ENCODE results near the gene CNPY4. TPM values are rescaled to one million over a fixed set of nuclear protein-coding genes. Genes with fewer than 3 reads are reported as not detected.

The CNPY4 gene
- total and polyA plus RNA-seq, 2 donors (not counting 1 experiment from before 2014, with no cell fraction given) = 8.0 to 13.9 TPM

DNA sequence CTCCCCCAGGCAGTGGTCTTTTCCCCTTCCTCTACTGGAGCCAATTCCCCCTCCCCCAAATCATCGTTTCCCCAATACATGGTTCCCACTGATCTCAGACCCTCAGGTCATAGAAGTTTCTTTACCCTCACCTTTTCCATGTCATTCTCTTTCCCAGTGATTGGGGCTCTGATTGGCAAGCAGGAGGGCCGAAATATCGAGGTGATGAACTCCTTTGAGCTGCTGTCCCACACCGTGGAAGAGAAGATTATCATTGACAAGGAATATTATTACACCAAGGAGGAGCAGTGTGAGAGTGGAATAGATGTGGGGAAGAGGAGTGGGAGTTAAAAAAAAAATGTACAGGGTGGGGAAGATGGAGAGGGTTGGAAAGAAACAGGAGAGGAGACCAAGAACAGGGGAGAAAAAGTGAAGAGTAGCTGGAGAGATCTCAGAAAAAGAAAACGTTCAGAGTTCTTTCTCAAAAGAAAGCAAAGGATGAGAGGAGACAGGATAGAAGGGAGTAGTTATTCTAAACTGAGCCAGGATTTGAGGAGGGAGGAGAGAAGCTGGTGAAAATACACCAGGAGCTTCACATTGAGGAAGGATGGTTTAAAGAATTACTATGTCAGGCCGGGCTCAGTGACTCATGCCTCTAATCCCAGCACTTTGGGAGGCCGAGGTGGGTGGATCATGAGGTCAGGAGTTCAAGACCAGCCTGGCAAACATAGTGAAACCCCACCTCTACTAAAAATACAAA is 29.8 kb upstream of the CNPY4 start:
- H3K9ac ChIP-seq (ENCODE audit: low read length) = peak overlapping the region; percentile 79
- 61% methylated on average over 1 of the region's 7 CpGs for WGBS (ENCODE audit: insufficient coverage)
- no peaks in the 10 kb centered on the region for H3K9me3 ChIP-seq (ENCODE audit: control extremely low read depth in 1 of 3, control insufficient read depth in 2 of 3, insufficient read depth in 1 of 3, low read length in 2 of 3)
- TF ChIP-seq, protein P1, sequence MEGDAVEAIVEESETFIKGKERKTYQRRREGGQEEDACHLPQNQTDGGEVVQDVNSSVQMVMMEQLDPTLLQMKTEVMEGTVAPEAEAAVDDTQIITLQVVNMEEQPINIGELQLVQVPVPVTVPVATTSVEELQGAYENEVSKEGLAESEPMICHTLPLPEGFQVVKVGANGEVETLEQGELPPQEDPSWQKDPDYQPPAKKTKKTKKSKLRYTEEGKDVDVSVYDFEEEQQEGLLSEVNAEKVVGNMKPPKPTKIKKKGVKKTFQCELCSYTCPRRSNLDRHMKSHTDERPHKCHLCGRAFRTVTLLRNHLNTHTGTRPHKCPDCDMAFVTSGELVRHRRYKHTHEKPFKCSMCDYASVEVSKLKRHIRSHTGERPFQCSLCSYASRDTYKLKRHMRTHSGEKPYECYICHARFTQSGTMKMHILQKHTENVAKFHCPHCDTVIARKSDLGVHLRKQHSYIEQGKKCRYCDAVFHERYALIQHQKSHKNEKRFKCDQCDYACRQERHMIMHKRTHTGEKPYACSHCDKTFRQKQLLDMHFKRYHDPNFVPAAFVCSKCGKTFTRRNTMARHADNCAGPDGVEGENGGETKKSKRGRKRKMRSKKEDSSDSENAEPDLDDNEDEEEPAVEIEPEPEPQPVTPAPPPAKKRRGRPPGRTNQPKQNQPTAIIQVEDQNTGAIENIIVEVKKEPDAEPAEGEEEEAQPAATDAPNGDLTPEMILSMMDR (IDR thresholded peaks at IDR 0.05) = no peak
- TF ChIP-seq EZH2 (IDR thresholded peaks at IDR 0.05; ENCODE audit: borderline replicate concordance, insufficient read depth, low read depth, low read length, poor library complexity, severe bottlenecking) = no peak
- peaks cover 0 to 42% of the 10 kb centered on the region in 2 experiments for H3K36me3 ChIP-seq (replicated peaks in 1 of 2; ENCODE audit: control extremely low read depth in 1 of 2, control insufficient read depth in 1 of 2, extremely low read depth in 1 of 2, insufficient read depth in 2 of 2, low read length in 1 of 2)
- peak overlapping the region; percentile 84 for H3K4me2 ChIP-seq (replicated peaks; ENCODE audit: low read depth, low read length, poor library complexity, severe bottlenecking)
- H3K27me3 ChIP-seq (replicated peaks in 1 of 4; ENCODE audit: control extremely low read depth in 1 of 4, control insufficient read depth in 3 of 4, insufficient read depth in 4 of 4, low read length in 3 of 4) = no peaks in the 10 kb centered on the region
- H3K4me3 ChIP-seq (ENCODE audit: control extremely low read depth in 1 of 5, extremely low read depth in 1 of 5, insufficient read depth in 1 of 5, low read depth in 2 of 5, low read length in 4 of 5) = peak overlapping the region; percentile 68 to 91 (median 74)
- intact Hi-C loops (cut with micrococcal nuclease) = loop anchor here (1.0 to 10.0 kb wide), 4 partner anchors 8 to 585 kb away; partner anchors contain the start of genes GNB2, MOSPD3, ZKSCAN5 and ZNF3
- peaks cover 14 to 18% of the 10 kb centered on the region in 2 donors for H3K4me1 ChIP-seq (ENCODE audit: control insufficient read depth in 2 of 2, insufficient read depth in 2 of 2, low read length in 2 of 2)
- Mint-ChIP-seq H3K27ac (peak overlapping the region; percentile 96), H3K9me3 (ENCODE audit: insufficient read depth) (no peaks in the 10 kb centered on the region), H3K4me3 (peak overlapping the region; percentile 93), H3K27me3 (no peaks in the 10 kb centered on the region), H3K4me1 (peaks cover 19% of the 10 kb centered on the region)
- peaks cover 14% of the 10 kb centered on the region for H3K79me2 ChIP-seq (ENCODE audit: control insufficient read depth, insufficient read depth, low read length)
- H2AFZ ChIP-seq (ENCODE audit: insufficient read depth, low read depth, low read length, poor library complexity, severe bottlenecking) = peak overlapping the region; percentile 92
- H4K20me1 ChIP-seq (ENCODE audit: control insufficient read depth, insufficient read depth, low read length, poor library complexity, severe bottlenecking) = peaks cover 20% of the 10 kb centered on the region
- ChIA-PET POLR2A (interaction anchor here (0.6 to 1.6 kb wide), 4 partner anchors 11 to 118 kb away, joined by 3 to 10 read pairs (median 3); partner anchors contain the start of genes AP4M1 and MCM7), CTCF (interaction anchor here (0.9 to 1.2 kb wide), 2 partner anchors 11 to 49 kb away, joined by 3 read pairs; no protein-coding TSS in a partner anchor)
- no peak for ATAC-seq (ENCODE audit: low read depth)
- H3K27ac ChIP-seq (ENCODE audit: low read length in 2 of 2) = peak overlapping the region; percentile 62 to 77
- no peak for DNase-seq

Data from B cell (primary cell).